GM21528 (cell line): Measurements from ENCODE around the gene MAGI1.

Experiments
- ATAC-seq: cut with Tn5 transposase; IDR thresholded peaks from one replicate; pipeline ENCODE4 v1.9.1; 2021; ENCODE audit warnings: mild to moderate bottlenecking, moderate library complexity; ENCODE audit not compliant: unreplicated experiment, low FRiP score

The MAGI1 gene

DNA sequence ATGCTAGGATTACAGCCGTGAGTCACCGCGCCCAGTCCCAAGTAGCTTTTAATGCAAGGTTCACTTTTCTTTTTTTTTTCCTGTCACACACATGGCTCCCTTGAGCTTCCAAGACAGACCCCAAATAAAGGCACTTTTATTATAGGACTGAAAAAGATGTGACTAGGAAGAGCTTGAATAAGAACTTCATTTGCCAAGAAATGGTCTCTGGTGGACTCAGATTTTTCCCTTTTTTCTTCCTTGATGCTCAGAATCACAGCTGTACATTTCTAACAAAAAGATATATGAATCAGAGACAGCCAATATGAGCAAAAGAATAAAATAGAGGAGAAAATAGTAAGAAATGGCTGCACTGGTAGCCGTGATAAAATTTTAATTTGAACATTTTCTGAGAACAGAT lies 337.2 kb downstream of the MAGI1 start:
- no peak for ATAC-seq

DNA sequence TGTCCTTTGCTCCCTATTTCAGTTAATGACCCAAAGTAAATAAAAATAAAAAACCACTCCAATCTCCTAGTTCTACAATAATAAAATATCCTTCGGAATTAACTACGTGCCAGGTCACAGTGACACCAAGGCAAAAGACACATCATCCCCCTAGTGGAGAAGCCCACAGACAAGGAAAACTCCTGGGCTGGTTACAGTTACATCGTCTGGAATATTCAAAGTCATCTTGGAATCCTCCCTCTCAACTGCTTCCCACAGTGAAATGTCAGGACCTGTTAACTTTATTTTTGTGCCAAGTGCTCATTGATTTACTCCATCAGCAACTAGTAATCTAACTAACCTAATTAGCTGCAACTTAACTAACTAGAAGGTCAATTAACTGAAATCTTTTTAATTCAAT lies 349.3 kb downstream of the MAGI1 start:
- ATAC-seq, result no peak

DNA sequence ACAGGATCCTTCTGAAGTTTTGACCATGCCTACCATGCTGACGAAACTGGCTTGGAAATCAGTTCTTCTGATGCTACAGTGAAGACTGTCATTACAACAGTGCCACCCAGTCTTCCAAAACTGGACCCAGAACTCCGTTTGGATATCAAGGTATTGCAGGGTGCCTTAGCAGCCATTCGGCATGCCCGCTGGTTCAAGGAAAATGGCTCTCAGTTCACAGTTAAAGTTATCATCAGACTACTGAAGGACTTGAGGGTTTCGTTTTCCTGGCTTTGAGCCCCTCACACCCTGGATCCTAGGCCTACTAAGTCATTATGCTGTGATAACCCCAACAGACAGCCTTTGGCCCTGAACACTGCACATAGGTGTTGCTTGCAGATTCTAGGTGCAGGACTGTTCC lies 351.0 kb downstream of the MAGI1 start:
- ATAC-seq, result no peak

DNA sequence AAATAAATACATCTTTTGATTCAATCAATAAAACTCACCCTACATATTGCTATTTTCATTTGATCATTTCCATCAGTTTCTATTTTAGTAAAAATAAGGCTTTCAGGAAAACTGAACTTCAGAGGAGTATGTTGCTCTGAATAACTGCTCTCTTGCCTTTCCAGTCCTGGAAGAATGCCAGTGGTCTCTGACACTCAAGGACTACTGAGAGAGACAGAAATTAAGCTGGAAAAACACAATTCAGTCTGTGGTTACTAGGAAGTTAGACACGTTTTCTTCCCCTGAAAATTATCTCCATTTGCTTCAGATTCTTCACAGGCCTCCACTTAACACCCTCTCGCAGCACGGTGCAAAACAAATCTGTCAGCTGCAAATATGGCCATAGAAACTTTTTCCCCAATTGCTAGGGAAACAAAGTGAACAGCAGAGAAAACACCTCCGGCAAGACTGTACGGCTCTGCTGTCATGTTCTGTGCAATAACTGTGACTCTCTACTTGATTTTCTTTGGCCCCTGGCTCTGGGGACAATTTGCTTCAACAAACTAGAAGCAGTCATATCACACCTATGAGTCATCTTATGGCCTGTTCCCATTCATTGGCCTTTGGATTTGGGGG lies 353.0 kb downstream of the MAGI1 start:
- ATAC-seq, result no peak

DNA sequence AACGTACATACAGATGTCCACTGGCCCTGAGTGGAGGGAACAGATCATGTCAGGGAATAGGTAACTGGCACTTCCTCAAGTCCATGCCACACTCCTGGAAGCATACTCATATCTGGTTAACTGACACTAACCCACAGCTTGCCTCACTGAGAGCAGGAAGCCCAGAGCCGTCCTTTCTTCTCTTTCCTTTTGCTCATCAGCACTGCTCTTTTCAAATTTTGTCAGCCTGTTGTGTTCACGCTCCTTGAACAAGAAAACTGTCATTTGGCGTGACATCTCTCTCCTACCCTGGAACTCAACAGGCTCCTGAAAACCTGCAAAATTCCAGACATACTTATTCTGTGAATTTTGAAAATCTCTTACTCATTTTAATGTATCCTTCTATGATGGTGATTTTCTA lies 360.2 kb downstream of the MAGI1 start:
- no peak for ATAC-seq

DNA sequence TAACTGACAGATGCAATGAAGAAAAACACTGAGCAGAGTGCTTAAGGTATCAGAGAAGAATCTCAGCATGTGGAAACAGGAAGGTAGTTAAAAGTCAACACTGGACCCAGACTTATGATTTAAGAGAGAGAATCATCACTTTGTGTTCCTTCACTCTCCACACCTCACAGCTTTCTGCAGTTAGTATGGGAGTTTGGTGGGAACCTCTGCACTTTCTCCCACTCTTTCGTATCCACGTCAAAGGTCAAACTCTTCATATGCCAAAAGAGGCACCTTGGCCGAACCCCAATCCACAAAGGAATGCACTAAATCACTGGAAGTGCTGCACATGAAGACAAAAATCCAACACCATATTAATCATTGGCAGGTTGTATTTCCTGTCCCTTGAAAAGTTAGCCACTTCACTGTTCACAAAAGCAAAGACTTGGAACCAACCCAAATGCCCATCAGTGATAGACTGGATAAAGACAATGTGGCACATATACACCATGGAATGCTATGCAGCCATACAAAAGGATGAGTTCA lies 361.2 kb downstream of the MAGI1 start:
- ATAC-seq, result no peak

DNA sequence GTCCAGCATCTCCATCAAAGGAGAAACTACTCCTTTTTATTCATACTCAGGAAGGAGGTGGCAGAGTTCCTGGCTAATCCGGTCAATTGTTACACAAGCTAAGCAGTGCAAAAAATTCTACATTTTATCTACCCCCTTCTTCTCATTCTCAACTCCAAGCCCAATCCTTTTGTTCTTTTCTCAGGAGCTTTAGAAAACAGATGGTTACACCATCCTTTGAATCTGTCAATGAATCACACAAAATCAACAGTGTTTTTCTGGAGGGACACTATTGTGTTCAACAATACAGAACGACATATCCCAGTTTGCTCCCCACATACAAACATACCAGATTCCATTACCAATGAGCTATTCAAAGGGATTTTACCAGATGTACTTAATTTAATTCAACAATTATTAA lies 362.1 kb downstream of the MAGI1 start:
- ATAC-seq, result no peak

DNA sequence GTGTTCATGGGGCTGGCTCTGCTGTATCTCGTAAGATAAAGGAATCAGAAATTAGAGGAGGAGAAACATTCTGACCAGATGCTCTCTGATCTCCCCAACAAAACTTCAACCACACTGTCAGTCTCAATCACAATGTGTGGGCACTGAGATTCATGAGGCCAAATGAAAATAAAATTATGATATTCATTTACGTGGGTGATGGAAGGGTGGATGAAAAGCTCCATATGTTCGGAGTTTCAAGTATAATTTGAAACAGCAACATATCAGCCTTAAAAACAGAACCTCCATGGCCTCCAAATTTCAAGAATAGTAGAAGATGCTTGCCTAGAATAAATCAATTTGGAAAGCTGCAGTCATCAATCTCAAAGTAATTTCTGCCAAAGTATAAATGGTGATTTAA lies 363.7 kb downstream of the MAGI1 start:
- ATAC-seq, result no peak

DNA sequence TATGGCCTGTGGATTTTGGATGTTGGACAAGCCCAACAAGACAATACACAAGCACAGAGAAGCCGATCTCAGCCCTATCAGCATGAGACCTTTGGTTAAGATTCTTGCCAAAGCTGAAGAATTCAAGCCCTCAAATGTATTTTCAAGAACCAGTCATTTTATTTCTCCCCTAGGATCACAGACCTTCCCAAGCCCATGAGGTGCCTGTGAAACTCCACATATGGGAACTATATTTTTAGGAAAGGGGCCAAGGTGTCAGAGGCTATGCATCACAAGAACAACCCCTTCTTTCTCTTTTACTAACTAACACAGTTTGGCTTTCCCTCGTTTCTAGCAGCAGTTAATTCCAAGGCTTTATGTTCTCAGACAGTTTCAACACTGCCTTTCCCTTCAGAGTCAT lies 364.5 kb downstream of the MAGI1 start:
- ATAC-seq, result no peak

DNA sequence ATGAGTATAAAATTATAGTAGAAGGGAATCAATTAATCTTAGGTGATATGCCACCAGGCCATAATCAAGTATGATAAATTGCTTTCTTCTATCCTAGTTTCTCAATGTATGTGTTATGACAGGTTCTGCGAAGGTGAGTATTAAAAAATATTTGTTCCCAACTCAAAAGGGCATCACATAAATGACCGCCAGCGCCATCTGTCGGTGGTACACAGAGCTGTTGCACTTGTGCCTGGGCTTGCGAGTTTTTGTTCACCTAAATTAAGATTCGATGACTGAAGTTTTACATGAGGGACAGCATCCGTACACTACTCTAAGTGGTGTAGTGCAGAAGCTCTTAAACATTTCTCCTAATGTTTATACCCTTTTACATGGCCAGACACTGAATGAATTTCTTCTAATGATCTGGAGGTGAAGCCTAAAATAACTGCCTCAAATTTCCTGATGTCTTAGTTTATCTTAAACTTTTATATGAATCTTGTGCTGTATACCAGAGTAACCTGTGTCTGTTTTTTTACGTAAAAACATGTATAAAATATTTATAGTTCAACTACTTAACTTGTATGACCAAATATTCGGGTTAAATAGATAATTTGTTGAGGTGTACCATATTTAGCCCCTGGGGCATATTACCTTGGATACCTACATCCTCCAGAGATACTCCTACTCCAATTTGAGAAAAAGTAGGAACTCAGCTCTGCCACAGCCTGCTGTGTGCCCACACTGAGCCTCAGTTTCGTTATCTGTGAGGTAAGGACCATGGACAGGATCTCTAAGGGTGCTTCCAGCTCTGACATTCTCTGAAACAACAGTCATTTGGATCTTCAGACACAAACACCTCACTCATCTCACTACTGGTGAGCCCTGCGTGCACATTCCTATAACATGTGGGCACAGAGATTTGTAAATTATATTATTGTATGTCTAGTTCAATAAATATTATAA lies 365.6 kb downstream of the MAGI1 start:
- no peak for ATAC-seq

DNA sequence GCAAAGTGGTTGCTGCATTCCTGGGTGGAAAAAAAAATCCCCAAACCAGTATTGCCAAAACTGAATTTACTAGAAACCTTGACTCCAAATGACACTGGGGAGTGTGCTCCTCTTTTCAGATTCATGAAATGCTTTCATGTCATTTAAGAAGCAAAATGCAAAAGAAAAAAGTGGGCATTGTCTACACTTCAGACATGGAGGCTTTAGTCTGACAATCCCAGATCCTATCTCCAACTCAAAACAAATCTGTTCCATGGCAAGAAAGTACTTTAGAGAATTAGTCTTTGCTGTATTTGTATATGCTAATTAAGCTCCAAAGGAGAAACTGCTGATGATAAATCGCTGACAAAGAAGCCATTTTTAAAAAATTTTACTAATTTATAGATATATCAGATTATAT lies 366.7 kb downstream of the MAGI1 start:
- ATAC-seq, result no peak

DNA sequence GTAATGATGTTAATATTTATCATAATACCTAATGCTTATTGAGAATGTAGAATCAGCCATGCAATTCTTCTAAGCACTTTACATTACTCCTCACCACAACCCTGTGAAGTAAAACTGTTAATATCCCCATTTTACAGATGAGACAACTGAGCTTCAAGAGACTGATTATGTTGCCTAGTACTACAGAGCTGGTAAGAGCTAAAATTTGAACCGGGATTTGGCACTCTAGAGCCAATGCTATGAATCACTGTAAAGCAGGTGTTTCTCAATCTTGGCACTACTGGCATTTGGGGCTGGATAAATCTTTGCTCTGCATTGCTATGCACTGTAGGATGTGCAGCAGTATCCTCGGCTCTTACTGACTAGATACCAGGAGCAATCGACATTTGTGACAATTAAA lies 367.7 kb downstream of the MAGI1 start:
- ATAC-seq, result no peak

DNA sequence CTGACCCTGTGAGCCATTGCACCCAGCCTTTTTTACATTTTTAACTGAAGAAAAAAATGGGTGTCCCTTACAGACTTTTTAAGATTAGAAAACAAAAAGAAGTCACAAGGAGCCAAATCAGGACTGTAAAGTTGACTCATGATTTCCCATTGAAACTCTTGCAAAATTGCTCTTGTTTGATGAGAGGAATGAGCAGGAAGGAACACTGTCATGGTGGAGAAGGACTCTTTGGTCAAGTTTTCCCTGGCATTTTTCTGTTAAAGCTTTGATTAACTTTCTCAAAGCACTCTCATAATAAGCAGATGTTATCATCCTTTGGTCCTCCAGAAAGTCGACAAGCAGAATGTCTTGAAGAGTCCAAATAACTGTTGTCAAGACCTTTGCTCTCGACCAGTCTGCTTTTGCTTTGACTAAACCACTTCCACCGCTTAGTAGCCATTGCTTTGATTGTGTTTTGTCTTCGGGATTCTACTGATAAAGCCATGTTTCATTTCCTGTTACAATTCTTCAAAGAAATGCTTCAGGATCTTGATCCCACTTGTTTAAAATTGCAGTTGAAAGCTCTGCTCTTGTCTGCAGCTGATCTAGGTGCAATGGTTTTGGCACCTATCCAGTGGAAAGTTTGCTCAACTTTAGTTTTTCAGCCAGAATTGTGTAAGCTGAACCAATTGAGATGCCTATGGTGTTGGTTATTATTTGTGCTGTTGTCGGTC lies 369.4 kb downstream of the MAGI1 start:
- no peak for ATAC-seq

DNA sequence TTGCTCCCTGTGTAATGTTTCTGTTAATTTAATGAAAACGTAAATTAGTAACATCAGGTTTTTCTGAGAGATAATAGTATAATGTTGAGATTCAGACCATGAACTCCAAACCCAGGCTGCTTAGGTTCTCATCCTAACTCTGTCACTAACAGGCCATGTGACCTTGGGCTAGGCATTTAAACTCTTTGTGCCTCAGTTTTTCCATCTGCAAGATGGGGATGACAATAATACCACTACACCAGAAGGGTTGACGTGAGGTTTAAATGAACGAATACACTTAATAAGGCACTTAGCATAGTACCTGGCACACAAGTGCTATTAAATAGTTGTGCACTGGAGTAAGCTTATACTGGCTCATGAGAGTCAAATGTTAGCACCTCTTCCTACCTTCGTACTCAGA lies 370.8 kb downstream of the MAGI1 start:
- ATAC-seq, result no peak

DNA sequence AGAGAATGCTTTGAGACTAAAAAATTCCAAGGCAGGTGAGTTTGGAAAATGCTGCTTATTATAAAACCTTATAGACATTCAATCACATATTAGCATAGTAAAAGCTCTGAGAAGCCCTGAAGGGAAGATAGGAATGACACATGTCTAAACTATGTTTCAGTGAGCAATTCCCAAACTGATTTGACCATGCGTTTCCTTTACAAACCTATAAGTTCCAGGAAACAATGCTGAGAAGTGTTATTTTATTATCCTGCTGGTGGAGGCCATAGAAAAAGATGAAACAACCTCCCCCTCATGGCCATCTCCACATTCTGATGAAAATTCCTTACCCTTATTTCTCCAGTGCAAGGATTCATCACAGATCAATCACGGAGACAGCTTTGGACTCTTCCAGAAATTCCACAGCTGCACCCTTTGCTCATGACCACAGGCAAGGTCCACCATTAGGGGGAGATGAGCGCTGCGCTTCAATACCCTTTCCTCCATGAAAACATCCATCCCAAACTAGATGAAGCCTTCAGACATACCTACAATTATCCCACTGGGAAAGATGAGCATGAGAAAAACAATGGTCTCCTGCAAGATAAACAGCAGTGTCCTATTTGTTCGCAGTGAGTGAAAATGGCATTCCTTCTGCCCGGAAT lies 372.1 kb downstream of the MAGI1 start:
- no peak for ATAC-seq

DNA sequence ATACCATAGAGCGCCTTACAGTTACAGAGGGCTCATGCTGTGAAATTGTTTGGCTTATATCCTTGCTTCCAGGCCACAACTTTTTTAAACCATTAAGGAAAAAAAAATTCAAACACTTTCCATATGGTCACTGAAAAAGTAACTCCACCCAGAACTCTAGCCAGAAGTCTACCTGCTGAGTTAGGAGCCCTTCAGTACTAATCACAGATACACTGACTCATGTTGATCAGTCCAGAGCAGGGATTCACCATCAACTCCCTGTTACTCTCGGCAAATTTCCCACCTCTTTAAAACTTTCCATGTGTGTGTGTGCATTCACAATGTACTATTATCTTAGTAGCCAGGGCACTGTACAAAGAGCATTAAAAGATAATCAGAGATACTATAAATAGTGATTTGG lies 372.8 kb downstream of the MAGI1 start:
- no peak for ATAC-seq

DNA sequence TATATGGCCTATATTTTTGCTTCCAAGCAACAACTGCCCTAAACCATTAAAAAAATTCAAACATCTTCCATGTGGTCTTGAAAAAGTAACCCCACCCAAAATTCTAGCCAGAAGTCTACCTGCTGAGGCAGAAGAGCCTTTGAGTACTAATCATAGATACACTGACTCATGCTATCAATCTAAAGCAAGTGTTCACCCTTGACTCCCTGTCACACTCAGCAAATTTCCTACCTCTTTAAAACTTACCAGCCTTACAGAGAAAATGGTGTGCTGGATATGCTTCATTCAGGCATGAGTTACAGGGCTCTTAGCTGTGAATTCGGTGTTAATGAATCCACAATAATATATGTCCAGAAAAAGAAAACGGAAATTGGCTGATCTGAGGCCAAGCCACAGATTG lies 373.8 kb downstream of the MAGI1 start:
- no peak for ATAC-seq

DNA sequence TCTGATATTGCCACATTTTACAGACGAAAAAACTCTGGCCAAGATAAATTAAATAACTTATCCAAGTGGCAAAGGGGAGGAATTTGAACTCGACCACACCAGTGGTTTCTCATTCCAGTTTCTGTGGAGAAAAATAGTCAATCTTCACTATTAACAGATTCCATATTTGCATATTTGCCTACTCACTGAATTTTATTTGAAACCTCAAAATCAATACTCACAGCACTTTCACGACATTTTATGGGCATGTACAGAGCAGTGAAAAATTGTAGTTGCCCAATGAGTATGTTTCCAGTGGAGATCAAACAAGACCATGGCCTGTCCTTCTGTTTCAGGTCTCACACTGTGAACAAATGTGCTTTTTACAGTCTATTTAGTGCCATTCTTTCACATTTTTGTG lies 374.3 kb downstream of the MAGI1 start:
- ATAC-seq, result no peak

DNA sequence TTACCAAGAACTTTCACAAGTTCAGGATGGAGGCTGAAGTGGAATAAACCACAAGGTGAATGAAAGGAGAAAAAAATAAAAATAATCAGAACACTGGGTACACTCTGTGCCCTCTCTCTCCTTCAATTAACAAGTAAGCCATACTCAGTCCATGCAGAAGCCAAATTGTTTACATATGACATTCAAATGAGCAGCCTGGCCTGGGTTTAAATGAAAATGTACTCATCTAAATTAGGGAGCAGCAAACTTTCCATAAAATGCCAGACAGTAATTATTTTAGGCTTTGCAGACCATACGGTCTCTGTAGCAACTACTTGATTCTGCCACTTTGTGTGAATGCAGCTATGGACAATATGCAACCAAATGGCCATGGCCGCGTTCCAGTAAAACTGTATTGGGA lies 376.6 kb downstream of the MAGI1 start:
- ATAC-seq, result no peak

DNA sequence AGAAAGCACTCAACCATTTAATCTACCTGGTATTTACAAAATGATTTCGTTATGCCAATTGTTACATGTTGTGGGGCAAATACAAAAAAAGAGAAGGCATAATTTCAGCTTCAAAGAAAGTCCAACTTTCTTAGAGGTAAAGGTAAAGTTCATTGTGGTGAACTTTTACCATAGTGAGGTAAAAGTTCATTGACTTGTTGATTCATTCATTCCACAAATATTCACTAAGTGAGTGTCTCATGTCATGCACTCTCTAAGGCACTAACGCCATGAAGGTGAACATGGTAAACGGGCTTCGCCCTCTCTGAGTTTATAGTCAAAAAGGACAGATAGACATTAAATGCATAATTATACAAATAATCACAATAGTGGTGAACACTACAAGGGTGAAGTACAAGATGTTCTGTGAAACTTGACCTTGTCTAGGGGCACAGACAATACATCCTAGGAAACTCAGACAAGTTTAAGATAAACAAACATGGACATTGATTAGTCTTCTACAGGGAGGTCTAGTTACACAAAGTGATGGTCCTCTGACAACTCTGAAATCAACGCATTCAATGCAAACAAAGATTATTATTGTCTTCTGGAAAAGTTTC lies 378.6 kb downstream of the MAGI1 start:
- no peak for ATAC-seq
